GM12874 (cell line): Measurements from ENCODE around the gene VTI1A.

ENCODE experiments used
- TF ChIP-seq, protein P1 (sequence below): IDR thresholded peaks from 2 replicates; pipeline ENCODE4 v1.5.1; 2011; ENCODE audit warnings: low read depth, mild to moderate bottlenecking, control low read depth, low read length, moderate library complexity; ENCODE audit not compliant: insufficient read depth

Gene VTI1A

DNA sequence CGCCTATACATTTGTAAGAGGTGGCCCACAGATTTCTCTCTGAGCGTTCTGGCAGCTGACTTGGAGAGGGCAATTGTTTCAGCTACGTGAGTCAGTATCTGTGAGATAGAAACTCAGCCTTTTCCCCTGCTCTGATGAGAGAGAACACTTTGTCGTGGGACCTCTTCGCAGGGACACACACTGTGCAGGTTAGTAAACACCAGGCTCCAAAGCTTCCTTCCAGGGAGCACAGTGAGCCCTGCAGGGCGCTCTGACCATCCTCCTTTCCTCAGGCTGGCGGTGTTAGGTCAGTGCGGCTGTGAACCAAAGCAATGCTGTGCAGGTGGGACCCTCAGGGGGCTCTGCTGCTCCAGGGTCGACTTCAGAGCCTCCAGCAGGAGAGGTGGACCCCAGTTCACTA, 350.8 kb downstream of the VTI1A start:
- TF ChIP-seq, protein P1, sequence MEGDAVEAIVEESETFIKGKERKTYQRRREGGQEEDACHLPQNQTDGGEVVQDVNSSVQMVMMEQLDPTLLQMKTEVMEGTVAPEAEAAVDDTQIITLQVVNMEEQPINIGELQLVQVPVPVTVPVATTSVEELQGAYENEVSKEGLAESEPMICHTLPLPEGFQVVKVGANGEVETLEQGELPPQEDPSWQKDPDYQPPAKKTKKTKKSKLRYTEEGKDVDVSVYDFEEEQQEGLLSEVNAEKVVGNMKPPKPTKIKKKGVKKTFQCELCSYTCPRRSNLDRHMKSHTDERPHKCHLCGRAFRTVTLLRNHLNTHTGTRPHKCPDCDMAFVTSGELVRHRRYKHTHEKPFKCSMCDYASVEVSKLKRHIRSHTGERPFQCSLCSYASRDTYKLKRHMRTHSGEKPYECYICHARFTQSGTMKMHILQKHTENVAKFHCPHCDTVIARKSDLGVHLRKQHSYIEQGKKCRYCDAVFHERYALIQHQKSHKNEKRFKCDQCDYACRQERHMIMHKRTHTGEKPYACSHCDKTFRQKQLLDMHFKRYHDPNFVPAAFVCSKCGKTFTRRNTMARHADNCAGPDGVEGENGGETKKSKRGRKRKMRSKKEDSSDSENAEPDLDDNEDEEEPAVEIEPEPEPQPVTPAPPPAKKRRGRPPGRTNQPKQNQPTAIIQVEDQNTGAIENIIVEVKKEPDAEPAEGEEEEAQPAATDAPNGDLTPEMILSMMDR = no peak

DNA sequence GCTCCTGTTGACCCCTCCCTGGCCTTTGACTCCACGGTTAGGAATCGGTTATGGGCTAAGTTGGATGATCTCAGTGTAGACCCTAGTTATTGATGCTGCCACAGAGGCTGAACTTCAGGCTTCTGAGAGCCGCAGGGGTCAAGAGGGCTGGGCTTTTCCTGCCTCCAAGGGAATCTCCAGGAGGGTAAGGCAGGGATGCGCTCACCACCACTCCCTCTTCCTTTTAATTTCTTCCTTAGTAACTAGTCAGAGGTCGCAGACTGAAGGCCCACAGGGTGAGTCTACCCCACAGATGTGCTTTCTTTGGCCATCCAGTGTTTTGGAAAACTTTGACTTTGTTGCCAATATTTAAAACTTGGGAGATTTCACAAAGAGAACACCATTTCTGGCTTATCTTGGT, 352.0 kb downstream of the VTI1A start:
- TF ChIP-seq, protein P1 = no peak

DNA sequence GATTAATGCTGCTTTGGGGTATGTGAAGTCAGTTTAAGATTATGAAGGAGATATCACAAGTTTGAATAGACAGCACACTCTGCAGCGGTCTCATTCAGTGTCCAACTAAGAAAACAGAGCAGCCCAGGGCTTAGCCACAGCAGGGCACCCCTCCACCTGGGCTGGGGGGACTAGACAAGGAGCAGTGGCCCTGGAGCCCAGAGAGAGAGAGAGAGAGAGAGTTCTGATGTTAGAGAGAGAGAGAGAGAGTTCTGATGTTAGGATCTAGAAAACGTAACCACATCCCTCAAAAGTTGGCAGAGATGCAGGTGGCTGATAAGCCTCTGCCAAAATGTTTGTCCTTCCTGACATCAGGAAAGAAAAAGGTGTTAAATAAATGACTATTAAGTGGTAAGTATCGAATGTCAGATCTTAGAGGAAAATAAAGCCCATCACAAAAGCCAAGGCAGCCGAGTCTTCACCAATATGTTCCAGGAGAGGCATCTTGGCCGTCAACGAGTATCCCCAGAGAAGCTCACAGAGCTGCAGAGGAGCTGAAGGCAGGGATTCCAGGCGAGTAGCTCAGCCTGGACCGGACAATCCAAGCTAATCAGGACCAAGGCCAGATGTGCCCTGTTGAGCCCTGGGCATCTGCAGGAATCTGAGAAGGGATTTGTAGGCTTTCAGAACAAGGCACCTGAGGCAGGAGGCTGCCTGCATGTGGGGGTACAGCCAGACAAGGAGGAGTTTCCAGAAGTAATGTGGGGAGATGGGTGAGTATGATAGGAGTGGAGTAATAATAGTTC, 352.9 kb downstream of the VTI1A start:
- TF ChIP-seq, protein P1 = no peak

DNA sequence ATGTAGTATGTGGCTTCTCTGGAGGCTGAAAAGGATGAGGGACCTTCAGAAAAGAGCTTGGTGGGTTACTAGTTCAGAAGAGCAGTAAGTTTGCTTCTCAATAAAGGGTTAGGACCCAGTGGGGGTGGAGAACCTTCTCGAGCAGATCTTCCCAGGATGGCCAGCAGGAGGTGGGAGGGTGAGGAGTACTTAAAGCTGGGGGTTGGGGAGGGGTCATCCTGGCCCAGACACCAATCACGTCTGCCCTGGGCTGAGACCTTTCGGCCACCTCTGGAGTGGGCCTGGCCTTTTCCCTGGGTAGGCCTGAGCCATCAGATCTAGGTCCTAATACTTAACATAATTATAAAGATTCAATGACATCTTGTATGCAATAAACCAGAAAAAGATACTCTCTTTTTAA, 354.0 kb downstream of the VTI1A start:
- TF ChIP-seq, protein P1 = no peak

DNA sequence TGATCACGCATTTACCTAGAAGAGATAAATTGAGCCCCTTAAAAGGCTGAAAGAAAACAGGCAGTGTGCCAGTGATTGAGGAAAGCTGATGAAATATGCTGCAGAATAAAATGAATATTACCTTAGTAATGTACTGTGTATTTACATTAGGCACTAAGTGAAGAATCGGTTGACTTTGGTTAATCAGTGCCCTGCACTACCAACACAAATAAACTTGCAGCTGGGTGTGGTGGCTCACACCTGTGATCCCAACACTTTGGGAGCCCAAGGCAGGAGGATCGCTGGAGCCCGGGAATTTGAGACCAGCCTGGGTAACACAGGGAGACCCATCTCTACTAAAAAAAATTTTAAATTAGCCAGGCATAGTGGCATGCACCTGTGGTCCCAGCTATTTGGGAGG, 354.7 kb downstream of the VTI1A start:
- TF ChIP-seq, protein P1 = no peak

DNA sequence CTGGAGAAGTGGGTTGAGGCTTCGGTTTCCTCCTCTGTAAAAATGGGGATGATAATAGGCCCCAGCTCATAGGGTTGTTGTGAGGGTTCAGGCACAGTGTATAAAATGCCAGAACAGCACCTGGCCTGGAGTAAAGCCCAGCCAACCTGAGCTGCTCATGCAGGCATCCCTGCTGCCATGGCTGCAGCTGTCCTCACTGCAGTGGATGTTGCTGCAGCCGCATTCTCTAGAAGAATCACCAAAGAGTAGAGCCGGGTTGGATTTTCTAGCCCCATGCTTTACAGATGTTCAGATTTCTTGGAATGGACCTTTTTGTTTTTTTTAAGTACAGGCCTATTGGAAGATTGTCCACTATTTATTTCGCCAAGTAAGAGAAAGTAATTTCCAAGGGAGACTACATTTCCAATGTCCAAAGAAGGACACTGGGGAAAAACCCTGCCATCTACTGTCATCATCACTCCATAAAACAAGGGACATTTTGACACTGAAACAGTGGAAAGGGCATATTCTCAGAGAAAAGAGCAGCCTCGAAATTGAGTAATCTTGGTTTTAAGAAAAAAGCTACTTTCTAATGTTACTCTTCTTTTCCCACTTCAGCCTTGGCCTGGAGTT, 355.5 kb downstream of the VTI1A start:
- TF ChIP-seq, protein P1 = no peak

DNA sequence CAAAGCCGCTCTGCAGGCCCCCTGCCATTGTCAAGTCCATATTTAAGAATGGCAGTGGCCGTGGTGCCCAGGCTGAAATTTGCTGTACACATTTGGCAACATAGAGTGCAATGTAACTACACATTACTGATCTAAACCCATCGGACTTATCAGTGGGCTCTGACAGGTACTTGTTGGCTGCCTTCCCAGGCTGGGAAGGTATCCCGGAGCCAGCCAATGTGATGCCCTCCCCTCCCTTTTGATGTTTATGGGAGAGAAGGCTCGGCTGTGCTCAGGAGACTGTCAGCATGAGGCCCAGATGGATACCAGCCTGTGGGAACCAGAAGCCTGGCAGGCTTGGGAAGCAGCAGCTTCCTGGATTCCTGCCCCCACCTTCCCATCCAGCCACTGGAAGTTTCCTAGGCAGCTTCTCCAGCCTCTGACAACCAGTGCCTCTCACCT, 357.0 kb downstream of the VTI1A start:
- TF ChIP-seq, protein P1 = no peak
